ENCODE results near the gene ZNF276.

Gene ZNF276

GRCh38 chr16:89785523-89786155 is 64.3 kb downstream of the ZNF276 start:
- DNase-seq (ENCODE audit: low spot score), result no peak

GRCh38 chr16:89786474-89787364 is 65.4 kb downstream of the ZNF276 start:
- no peak for DNase-seq (ENCODE audit: low spot score)

GRCh38 chr16:89787365-89787805 is 66.0 kb downstream of the ZNF276 start:
- no peak for DNase-seq (ENCODE audit: low spot score)
